Stimulated activated naive CD8-positive, alpha-beta T cell treated with anti-CD3 and anti-CD28 coated beads, Interleukin-15, Interleukin-2, amounts not matched to agents 100 ng/mL and 50 ng/mL, for 24 hours (primary cell): ENCODE data around the gene ZBTB34.
A peak's percentile ranks its signal among the peaks of the same experiment; 100 is the strongest.

Source experiments
- H3K27ac Mint-ChIP-seq: one replicate; pipeline ENCODE4 v1.8.0; 2021; ENCODE audit warnings: mild to moderate bottlenecking, mixed read lengths
- H3K27me3 Mint-ChIP-seq: one replicate; pipeline ENCODE4 v1.8.0; 2021; ENCODE audit warnings: mixed read lengths
- H3K36me3 Mint-ChIP-seq: one replicate; pipeline ENCODE4 v1.8.0; 2021; ENCODE audit warnings: low read depth, mixed read lengths
- H3K4me1 Mint-ChIP-seq: one replicate; pipeline ENCODE4 v1.8.0; 2021; ENCODE audit warnings: low read depth, mixed read lengths
- H3K4me3 Mint-ChIP-seq: one replicate; pipeline ENCODE4 v1.8.0; 2021; ENCODE audit warnings: mild to moderate bottlenecking, mixed read lengths
- H3K9me3 Mint-ChIP-seq: one replicate; pipeline ENCODE4 v1.8.0; 2021; ENCODE audit warnings: mixed read lengths

Gene ZBTB34

DNA sequence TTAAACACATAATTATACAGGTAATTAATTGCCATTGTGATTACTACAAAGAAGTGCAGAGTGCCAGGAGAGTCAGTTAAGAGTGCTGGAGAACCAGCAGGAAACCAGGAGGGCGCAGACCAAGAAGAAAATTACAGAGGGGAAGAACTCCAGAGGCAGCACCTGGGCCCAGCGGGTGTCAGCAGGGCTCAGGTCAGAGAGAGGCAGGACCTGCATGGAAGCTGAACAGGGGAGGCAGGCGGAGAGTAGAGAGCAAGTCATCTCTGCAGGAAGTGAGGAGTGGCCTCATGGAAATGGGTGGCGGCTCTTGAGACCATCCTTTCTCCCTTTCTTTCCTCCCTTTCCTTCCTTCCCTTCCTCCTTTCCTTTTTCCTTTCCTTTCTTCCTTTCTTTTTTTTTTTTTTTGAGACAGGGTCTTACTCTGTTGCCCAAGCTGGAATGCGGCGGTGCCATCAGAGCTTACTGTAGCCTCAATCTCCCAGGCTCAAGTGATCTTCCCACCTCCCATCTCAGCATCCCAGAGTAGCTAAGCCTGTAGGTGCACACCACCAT lies 4.0 kb upstream of the ZBTB34 start:
- peaks cover 2% of the 10 kb centered on the region for H3K4me1 Mint-ChIP-seq
- H3K9me3 Mint-ChIP-seq: no peaks in the 10 kb centered on the region
- no peak overlapping the region for H3K4me3 Mint-ChIP-seq
- H3K36me3 Mint-ChIP-seq: no peaks in the 10 kb centered on the region
- no peak overlapping the region for H3K27ac Mint-ChIP-seq
- peaks cover 33% of the 10 kb centered on the region for H3K27me3 Mint-ChIP-seq

DNA sequence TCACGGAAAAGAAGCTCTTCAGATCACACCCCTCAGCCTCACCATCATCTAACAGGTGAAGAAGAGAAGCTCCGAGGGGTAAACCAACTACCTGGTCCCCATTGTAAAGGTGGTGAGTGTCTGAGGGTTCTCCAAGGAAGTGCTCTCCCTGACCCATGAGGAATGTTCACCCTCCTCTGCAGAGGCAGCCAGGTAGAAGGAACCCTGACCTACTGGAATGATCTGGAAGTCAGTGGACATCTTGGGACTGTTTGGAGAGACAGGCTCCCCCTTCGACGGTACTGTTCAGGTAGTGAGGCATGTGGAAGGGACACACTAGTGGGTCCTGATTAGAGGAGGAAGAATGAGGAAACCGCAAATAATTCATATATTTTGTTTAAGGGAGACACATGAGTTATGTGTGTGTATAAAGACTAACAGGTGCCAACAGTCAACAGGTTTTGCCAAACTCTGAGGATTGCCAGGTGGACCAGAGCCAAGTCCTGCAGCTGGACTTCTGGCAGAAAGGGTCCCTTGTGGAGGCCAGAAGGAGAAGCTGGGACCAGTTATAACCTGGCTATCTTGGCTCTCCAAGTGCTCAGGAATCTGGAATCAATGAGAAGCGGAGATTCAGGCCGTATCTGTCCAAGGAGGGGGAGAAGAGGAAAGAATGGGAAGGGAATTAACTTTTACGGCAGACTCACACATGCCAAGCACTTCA lies 3.0 kb upstream of the ZBTB34 start:
- Mint-ChIP-seq H3K27me3 (peaks cover 24% of the 10 kb centered on the region), H3K4me3 (no peak overlapping the region), H3K36me3 (no peaks in the 10 kb centered on the region)

DNA sequence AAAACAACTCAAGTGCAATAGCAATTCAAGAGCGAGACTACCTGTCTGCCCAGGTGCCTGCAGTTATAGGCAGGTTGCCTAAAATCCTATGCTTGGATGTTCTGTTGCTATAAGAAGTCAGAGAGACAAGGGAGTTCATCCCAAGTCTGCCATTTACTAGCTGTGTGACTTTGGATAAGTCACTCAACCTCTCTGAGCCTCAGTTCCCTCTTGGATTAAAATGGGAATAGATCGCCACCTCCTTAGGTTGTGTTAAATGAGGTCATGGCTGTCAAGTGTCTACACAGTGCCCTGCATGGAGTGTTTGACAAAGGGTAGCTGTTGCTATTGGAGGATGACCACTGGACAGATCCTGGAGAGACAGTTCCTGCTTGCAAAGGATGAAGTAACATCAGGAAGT lies 1.3 kb upstream of the ZBTB34 start:
- Mint-ChIP-seq H3K4me3 (peak overlapping the region; percentile 80), H3K36me3 (peaks cover 3% of the 10 kb centered on the region), H3K27ac (no peak overlapping the region), H3K27me3 (peaks cover 15% of the 10 kb centered on the region), H3K9me3 (no peaks in the 10 kb centered on the region), H3K4me1 (peaks cover 23% of the 10 kb centered on the region)

More for the DNA sequence above, 3.0 kb upstream of the ZBTB34 start:
- no peaks in the 10 kb centered on the region for H3K9me3 Mint-ChIP-seq
- H3K27ac Mint-ChIP-seq: no peak overlapping the region
- peaks cover 12% of the 10 kb centered on the region for H3K4me1 Mint-ChIP-seq

DNA sequence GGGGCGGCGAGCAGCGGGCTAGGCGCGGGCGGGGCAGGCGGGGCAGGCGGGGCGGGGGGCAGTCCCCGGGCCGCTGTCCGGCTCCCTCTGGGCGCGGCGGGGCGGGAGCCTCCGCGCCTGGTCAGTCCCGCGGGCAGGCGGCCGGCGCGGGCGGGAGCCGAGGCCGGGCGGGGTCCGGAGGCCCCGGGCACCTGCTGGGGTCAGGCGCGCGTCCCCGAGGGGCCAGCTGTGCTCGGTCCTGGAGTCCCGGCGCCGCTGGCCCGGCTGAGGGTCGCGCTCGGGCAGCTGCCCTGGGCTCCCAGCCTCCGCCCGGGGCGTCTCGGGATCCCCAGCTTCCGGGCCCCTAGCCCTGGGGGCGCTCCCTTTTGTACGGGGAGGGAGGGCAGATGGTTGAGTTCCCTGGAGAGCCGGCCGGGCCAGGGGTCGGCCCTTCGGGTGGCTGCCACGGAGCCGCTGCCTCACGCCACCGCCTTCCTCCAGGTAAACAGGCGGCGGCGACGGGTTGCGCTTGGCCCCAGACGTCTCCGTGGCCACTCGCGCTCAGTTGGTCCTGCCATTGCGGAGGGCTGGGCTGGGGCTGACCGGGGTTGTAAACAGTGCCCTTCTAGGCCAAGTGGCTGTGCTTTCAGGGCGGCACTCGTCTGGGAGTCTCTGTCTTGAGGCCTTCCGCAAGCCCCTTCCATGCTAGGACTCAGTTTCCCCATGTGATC lies 473 bp downstream of the ZBTB34 start:
- Mint-ChIP-seq H3K9me3 (no peaks in the 10 kb centered on the region), H3K4me3 (peak overlapping the region; percentile 82), H3K36me3 (peaks cover 10% of the 10 kb centered on the region), H3K27ac (peak overlapping the region; percentile 33), H3K4me1 (peaks cover 23% of the 10 kb centered on the region), H3K27me3 (peaks cover 4% of the 10 kb centered on the region)

DNA sequence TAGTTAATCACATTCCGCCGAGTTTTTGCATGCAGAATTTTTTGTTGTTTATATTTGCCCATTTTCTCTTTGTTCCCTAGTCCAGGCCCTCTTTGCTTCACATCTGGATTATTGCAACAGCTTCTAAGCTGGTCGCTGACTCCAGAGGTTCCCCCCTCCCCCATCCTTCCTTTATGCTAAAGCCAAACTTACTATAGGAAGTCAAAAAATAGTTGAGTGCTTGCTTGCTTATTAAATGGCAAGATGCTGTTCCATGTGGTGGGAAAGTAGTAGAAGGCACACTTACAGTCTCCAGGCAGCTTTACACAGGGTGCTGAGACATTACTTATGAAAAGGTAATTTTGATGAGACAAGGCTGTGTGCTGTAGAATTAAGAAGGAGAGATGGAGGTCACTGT lies 1.3 kb downstream of the ZBTB34 start:
- Mint-ChIP-seq H3K27me3 (peaks cover 4% of the 10 kb centered on the region), H3K9me3 (no peaks in the 10 kb centered on the region), H3K36me3 (peaks cover 16% of the 10 kb centered on the region), H3K4me3 (peak overlapping the region; percentile 82), H3K4me1 (peaks cover 23% of the 10 kb centered on the region), H3K27ac (peak overlapping the region; percentile 33)

DNA sequence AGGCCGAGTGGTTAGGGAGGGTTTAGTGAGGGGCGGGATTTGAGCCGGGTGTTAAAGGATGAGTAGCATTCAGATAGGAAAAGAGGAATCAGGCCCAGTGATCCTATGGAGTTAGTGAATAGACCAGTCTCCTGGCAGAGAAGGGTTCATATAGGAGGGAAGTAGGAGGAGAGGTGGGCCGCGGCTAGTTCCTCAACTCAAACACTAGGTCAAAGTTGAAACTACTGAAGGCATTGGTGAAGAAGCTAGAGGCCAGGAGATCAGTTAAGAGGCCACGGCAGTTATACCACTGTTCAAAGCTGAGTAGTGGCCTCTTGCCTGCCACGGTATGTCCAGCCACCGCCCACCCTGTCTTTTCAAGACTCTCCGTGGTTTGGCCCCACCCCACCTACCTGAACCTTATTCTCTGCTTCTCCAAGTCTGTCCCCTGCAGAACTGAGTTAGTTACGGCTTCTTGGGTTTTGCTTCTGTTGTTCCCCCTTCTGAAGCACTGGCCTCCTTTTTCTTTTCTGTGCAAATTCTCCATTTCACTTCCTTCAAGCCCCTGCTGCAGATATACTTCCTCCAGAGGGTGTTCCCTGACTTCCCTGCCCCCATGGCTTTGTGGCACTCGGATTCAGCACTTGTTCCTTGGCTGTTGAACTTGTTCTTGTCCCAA lies 1.8 kb downstream of the ZBTB34 start:
- H3K27me3 Mint-ChIP-seq: peaks cover under 1% of the 10 kb centered on the region
- no peak overlapping the region for H3K27ac Mint-ChIP-seq
- H3K9me3 Mint-ChIP-seq: no peaks in the 10 kb centered on the region
- H3K4me3 Mint-ChIP-seq: peak overlapping the region; percentile 82
- peaks cover 23% of the 10 kb centered on the region for H3K4me1 Mint-ChIP-seq
- peaks cover 21% of the 10 kb centered on the region for H3K36me3 Mint-ChIP-seq

DNA sequence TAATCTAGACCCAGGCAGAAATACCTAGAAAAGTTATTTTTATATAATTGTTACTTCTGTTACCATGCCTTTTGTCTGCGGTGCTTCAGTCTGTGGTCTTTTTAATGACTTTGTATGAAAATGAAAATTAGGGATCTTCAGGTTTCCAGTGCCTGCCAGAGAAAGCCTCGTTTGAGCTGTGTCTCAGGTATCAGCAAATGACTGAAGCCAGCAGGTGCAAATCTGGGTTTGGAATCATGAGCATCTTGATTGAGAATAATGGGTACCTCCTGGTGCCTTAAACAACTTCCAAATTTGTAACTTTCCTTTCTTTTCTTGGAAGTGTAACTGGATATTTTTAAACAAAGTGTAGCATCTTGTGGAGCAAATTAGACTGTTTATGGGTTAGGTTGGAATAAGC lies 4.3 kb downstream of the ZBTB34 start:
- H3K27ac Mint-ChIP-seq: no peak overlapping the region
- H3K4me1 Mint-ChIP-seq: peaks cover 45% of the 10 kb centered on the region
- no peaks in the 10 kb centered on the region for H3K27me3 Mint-ChIP-seq
- peaks cover 28% of the 10 kb centered on the region for H3K36me3 Mint-ChIP-seq
- no peak overlapping the region for H3K4me3 Mint-ChIP-seq
- no peaks in the 10 kb centered on the region for H3K9me3 Mint-ChIP-seq

DNA sequence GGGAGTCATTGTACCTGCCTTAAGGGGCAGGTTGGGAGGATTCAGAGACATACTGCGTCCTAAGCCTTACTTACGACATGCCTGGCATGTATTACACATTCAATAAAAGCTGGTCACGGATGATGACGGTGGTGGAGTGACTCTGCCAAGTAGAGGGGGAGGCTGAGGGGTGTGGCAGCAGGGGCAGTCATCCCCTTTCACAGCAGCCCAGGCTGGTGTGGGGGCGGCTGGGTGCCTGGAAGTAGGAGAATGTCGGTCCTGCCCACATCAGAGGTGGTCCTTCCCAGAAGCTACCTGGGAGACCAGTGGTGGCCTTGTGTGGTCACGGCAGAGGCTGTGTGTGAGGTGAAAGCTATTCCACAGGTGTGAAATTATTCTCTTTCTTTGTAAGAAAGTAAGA lies 8.9 kb downstream of the ZBTB34 start:
- H3K9me3 Mint-ChIP-seq: no peaks in the 10 kb centered on the region
- no peaks in the 10 kb centered on the region for H3K27me3 Mint-ChIP-seq
- H3K4me3 Mint-ChIP-seq: no peak overlapping the region
- no peak overlapping the region for H3K27ac Mint-ChIP-seq
- H3K36me3 Mint-ChIP-seq: peaks cover 23% of the 10 kb centered on the region
- H3K4me1 Mint-ChIP-seq: peaks cover 38% of the 10 kb centered on the region

DNA sequence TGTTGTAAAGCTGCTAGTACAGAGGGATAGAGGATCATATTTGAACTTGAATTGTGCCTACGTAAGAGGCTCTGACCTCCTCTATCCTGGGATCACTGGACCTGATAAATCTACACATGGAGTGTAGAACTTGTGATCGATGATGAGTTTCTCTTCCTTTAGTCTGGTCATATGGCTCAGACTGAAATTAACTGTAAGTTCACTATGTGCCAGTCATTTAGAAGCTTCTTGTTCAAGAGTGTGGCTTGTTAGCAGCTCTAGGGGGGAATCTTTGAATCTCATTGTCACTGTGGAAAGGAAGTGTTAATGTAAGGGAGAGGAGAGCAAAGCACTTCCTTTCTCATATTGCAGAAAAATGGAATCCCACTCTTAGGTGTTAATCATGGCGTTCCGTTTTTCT lies 12.1 kb downstream of the ZBTB34 start:
- Mint-ChIP-seq H3K27me3 (no peaks in the 10 kb centered on the region), H3K4me3 (no peak overlapping the region), H3K27ac (no peak overlapping the region), H3K4me1 (peaks cover 54% of the 10 kb centered on the region), H3K9me3 (no peaks in the 10 kb centered on the region), H3K36me3 (peaks cover 6% of the 10 kb centered on the region)

DNA sequence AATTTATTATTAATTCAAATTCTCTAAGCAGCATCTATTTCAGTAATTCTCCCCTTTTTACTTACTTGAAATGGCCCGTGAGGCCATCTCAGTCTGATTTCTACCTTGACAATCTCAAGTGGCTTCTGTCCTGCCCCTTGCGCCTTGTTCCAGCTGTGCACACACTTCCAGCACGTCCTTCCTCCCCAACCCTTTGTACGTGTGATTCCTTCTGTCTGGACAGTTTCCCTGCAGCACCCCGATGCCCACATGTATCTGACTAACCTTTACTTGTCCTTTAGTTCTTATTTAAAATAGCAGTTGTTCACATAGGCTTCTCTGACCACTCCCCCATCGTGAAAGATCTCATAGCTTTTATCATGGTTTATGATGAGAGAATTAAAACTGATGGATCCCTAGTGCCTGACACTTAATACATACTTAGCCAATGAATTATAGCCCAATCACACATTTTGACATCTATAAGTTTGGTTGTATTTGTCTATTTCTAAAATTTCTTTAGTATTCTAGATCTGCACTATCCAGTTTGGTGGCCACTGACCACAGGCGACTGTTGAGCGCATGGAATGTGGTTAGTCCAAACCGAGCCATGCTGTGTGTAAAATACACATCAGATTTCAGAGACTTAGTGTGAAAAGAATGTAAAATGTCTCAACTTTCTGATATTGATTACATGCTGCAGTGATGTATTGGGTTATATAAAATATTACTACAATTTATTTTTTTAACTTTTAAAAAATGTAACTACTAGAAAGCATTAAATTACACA lies 14.3 kb downstream of the ZBTB34 start:
- Mint-ChIP-seq H3K9me3 (no peaks in the 10 kb centered on the region), H3K27me3 (no peaks in the 10 kb centered on the region), H3K4me1 (peaks cover 46% of the 10 kb centered on the region), H3K4me3 (no peak overlapping the region), H3K27ac (no peak overlapping the region), H3K36me3 (peaks cover 12% of the 10 kb centered on the region)

DNA sequence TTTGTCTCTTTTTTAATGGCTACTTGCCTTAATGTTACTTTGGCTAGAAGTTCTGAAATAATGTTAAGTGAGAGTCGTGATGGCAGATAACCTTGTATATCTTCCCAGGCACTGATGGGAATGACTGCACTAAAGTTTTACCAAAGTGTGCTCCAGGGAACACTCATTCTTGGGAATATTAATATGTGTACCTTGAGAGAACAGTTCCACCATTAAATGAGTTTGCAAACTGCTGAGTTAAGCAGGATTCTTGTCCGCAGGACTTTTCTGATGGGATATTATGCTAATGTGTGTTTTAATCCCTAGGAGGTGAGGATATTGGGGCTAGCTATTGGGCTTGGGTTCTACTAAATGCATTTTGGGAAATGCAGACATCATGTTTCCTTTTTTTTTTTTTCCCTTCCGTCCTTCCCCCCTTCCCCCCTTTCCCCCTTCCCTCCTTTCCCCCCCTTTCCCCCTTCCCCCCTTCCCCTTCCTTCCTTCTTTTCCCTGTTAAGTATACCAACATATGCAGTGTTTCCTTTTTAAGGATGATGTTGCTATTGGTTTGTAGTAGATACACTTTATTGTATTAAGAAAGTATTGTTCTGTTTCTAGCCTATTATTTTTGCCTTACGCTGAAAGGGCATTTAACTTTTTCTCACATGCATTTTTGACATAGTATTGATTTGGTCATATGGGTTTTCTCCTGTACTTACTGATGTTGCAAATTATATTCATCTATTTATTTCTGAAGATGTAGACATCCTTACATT lies 15.5 kb downstream of the ZBTB34 start:
- Mint-ChIP-seq H3K9me3 (no peaks in the 10 kb centered on the region), H3K27ac (no peak overlapping the region)

DNA sequence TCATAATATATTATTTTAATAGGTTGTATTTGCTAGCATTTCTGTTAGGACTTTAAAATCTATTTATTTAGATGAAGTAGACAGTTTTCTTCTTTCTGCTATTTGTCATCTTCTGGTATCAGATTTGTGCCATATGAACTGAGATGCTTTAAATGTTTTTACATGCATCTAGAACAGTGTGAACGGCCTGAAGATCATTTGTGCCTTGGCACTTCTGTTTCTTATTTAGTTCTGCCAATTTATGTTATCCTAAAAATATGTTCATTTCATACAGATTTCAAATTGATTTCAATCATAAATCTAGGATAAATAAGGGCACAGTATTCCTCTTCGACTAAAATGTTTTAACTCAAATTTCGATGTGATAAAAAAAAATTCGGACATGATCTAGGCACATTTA lies 16.1 kb downstream of the ZBTB34 start:
- Mint-ChIP-seq H3K4me1 (peaks cover 39% of the 10 kb centered on the region), H3K27me3 (no peaks in the 10 kb centered on the region), H3K9me3 (no peaks in the 10 kb centered on the region), H3K36me3 (peaks cover 26% of the 10 kb centered on the region), H3K27ac (no peak overlapping the region), H3K4me3 (no peak overlapping the region)

More for the DNA sequence above, 15.5 kb downstream of the ZBTB34 start:
- Mint-ChIP-seq H3K4me3 (no peak overlapping the region), H3K36me3 (peaks cover 23% of the 10 kb centered on the region), H3K4me1 (peaks cover 39% of the 10 kb centered on the region), H3K27me3 (no peaks in the 10 kb centered on the region)

DNA sequence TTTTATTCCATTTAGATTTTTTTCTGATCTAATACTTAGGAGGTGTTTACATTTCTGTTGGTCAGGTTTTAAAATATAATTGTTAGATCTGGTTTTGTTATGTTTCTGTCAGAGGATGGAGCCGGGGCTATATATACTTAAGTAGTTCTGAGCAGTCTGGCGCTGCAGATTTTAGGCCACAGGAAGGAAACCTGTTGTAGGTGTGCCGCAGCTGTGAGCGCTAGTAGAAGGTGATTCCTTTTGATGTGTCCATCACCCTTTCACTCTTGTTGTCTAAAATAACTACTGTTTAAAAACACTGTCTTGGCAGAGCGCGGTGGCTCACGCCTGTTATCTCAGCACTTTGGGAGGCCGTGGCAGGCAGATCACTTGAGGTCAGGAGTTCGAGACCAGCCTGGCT lies 17.0 kb downstream of the ZBTB34 start:
- H3K36me3 Mint-ChIP-seq: peaks cover 34% of the 10 kb centered on the region
- no peak overlapping the region for H3K27ac Mint-ChIP-seq
- no peaks in the 10 kb centered on the region for H3K27me3 Mint-ChIP-seq
- H3K9me3 Mint-ChIP-seq: no peaks in the 10 kb centered on the region
- H3K4me3 Mint-ChIP-seq: no peak overlapping the region
- peaks cover 37% of the 10 kb centered on the region for H3K4me1 Mint-ChIP-seq

DNA sequence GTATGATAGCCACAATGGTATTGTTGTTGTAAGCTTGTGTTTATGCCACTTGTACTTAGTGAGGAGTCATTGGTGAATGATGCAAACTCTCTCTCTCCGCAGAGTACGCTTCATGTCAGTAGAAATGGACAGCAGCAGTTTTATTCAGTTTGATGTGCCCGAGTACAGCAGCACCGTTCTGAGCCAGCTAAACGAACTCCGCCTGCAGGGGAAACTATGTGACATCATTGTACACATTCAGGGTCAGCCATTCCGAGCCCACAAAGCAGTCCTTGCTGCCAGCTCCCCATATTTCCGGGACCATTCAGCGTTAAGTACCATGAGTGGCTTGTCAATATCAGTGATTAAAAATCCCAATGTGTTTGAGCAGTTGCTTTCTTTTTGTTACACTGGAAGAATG lies 18.8 kb downstream of the ZBTB34 start:
- H3K27ac Mint-ChIP-seq: no peak overlapping the region
- H3K27me3 Mint-ChIP-seq: no peaks in the 10 kb centered on the region
- H3K36me3 Mint-ChIP-seq: peaks cover 34% of the 10 kb centered on the region
- no peaks in the 10 kb centered on the region for H3K9me3 Mint-ChIP-seq
- peaks cover 29% of the 10 kb centered on the region for H3K4me1 Mint-ChIP-seq
- no peak overlapping the region for H3K4me3 Mint-ChIP-seq
